Uterus (tissue), 4 donors: ENCODE data around the gene ATP11B. TPM values are rescaled to one million over a fixed set of nuclear protein-coding genes. Genes with fewer than 3 reads are reported as not detected.

Experiments
- DNase-seq, 2 donors: peaks; one replicate each; pipeline ENCODE4 v3.0.0-alpha.2; 2019 to 2020
- H3K27ac ChIP-seq, 2 donors: fragments of 200-600 bp; sonication (generic); 1 replicate in 1 of 2; 2 replicates in 1 of 2; pipeline ENCODE4 v1.5.1; 2016 to 2018
- H3K27me3 ChIP-seq, 2 donors: fragments of 200-600 bp; sonication (generic); one replicate each; pipeline ENCODE4 v1.5.1; 2018 to 2019; ENCODE audit warnings: control low read depth in 1 of 2
- H3K36me3 ChIP-seq, 2 donors: fragments of 200-600 bp; sonication (generic); one replicate each; pipeline ENCODE4 v1.5.1; 2019; ENCODE audit warnings: control low read depth in 1 of 2
- H3K4me1 ChIP-seq, 2 donors: fragments of 200-600 bp; sonication (generic); one replicate each; pipeline ENCODE4 v1.5.1; 2018 to 2019; ENCODE audit warnings: control low read depth in 1 of 2
- H3K4me3 ChIP-seq, 2 donors: fragments of 200-600 bp; sonication (generic); 1 replicate in 1 of 2; 2 replicates in 1 of 2; pipeline ENCODE4 v1.5.1; 2018 to 2019; ENCODE audit warnings: mild to moderate bottlenecking in 1 of 2
- H3K9me3 ChIP-seq, 2 donors: fragments of 200-600 bp; sonication (generic); one replicate each; pipeline ENCODE4 v1.5.1; 2019; ENCODE audit warnings: control low read depth in 1 of 2
- CTCF ChIP-seq, 4 experiments: fragments of 200-600 bp in 2 of 4; fragments of 450-650 bp in 2 of 4; sonication (generic) in 2 of 4; IDR thresholded peaks; one replicate each; pipeline ENCODE4 v1.5.1; 2016 to 2019; ENCODE audit warnings: antibody characterized with exemption in 4 of 4, mild to moderate bottlenecking in 2 of 4, moderate library complexity in 1 of 4
- POLR2A ChIP-seq, 2 donors: fragments of 450-650 bp; IDR thresholded peaks; one replicate each; pipeline ENCODE4 v1.6.1; 2016; ENCODE audit warnings: antibody characterized with exemption in 2 of 2, mild to moderate bottlenecking in 1 of 2, moderate library complexity in 1 of 2
- intact Hi-C: fragments of 100-400 bp; cut with DNase I; formaldehyde crosslinking; loops from one replicate; pipeline ENCODE4 v1.15.1; 2023; ENCODE audit warnings: low total_unique reads
- total RNA-seq, 4 donors: library from RNA; depleted of rRNA in 3 of 4; stranded (reverse); fragments of >200 nt in 3 of 4; gene quantifications; one replicate each; pipeline versions ENCODE4 v1.1.0 to v1.2.4, GENCODE V29; 2014 to 2023
- donor health status: DM: yes; HTN: yes; CAD: no.

ATP11B gene
- total RNA-seq, 4 donors from 2014 or later: 53.5 to 136 (median 95.1) TPM

- intact Hi-C loops: no loop called here
- Histone ChIP-seq H3K27ac (no peak overlapping the region), H3K9me3 (no peaks in the 10 kb centered on the region), H3K4me3 (no peak overlapping the region), H3K27me3 (no peaks in the 10 kb centered on the region), H3K36me3 (no peaks in the 10 kb centered on the region), H3K4me1 (no peaks in the 10 kb centered on the region)
- DNase-seq: no peak
- TF ChIP-seq POLR2A (IDR thresholded peaks at IDR 0.05): no peak
- TF ChIP-seq CTCF (IDR thresholded peaks at IDR 0.05): no peak
These were observed 7.2 kb downstream of the ATP11B start for GRCh38 chr3:182800508-182800907.

- Histone ChIP-seq H3K9me3 (no peaks in the 10 kb centered on the region), H3K36me3 (no peaks in the 10 kb centered on the region), H3K27me3 (no peaks in the 10 kb centered on the region), H3K4me3 (no peak overlapping the region), H3K4me1 (peaks cover 0 to 8% of the 10 kb centered on the region in 2 donors), H3K27ac (no peak overlapping the region)
- DNase-seq: no peak
- intact Hi-C loops: no loop called here
- TF ChIP-seq CTCF (IDR thresholded peaks at IDR 0.05) (no peak), POLR2A (IDR thresholded peaks at IDR 0.05) (no peak)
These were observed 9.4 kb downstream of the ATP11B start for GRCh38 chr3:182802413-182803390.

- Histone ChIP-seq H3K27ac (no peak overlapping the region), H3K36me3 (no peaks in the 10 kb centered on the region), H3K9me3 (no peaks in the 10 kb centered on the region), H3K27me3 (no peaks in the 10 kb centered on the region), H3K4me1 (peaks cover 0 to 9% of the 10 kb centered on the region in 2 donors), H3K4me3 (no peak overlapping the region)
- intact Hi-C loops: no loop called here
- TF ChIP-seq POLR2A (IDR thresholded peaks at IDR 0.05): no peak
- TF ChIP-seq CTCF (IDR thresholded peaks at IDR 0.05): no peak
- no peak for DNase-seq
These were observed 10.3 kb downstream of the ATP11B start for GRCh38 chr3:182803596-182803995.

DNA sequence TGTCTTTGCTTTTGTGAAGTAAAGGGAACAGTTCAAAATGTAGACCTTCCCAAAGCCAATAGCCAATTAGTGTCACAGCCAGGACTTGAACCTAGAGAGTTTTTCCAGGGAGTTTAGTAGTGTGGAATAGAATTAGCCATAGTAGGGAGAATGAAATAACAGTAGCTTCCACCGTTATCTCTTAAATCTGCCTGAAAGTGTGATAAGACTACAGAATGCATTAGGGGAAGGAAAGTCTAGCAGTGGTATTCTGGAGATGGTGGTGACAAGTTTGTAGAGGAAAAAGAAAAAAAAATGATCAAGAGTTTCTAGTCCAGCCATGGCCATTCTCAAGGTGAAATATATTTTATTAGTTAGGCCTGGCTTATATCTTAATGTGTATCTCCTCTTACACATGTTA, 13.8 kb downstream of the ATP11B start:
- no peaks in the 10 kb centered on the region for H3K27me3 ChIP-seq
- H3K36me3 ChIP-seq: no peaks in the 10 kb centered on the region
- TF ChIP-seq CTCF (IDR thresholded peaks at IDR 0.05): no peak
- TF ChIP-seq POLR2A (IDR thresholded peaks at IDR 0.05): no peak
- intact Hi-C loops: no loop called here
- H3K9me3 ChIP-seq: no peaks in the 10 kb centered on the region
- no peak overlapping the region for H3K4me3 ChIP-seq
- no peak for DNase-seq
- H3K27ac ChIP-seq: no peak overlapping the region
- H3K4me1 ChIP-seq: peaks cover 0 to 13% of the 10 kb centered on the region in 2 donors

- Histone ChIP-seq H3K27ac (no peak overlapping the region), H3K27me3 (no peaks in the 10 kb centered on the region), H3K4me3 (no peak overlapping the region), H3K9me3 (no peaks in the 10 kb centered on the region), H3K36me3 (no peaks in the 10 kb centered on the region), H3K4me1 (peaks cover 0 to 13% of the 10 kb centered on the region in 2 donors)
- intact Hi-C loops: no loop called here
- no peak for DNase-seq
- TF ChIP-seq POLR2A (IDR thresholded peaks at IDR 0.05) (no peak), CTCF (IDR thresholded peaks at IDR 0.05) (no peak)
These were observed 14.9 kb downstream of the ATP11B start for GRCh38 chr3:182808041-182808770.
